Esophagus squamous epithelium (tissue), 5 donors: ENCODE measurements around the gene KCNK2. TPM values are rescaled to one million over a fixed set of nuclear protein-coding genes. Genes with fewer than 3 reads are reported as not detected.

ENCODE experiments used
- DNase-seq: peaks from one replicate; lab custom pipeline; 2025; lab: John Stamatoyannopoulos, UW
- H3K27ac ChIP-seq, 4 donors: fragments of 200-600 bp; sonication (generic); one replicate each; pipeline ENCODE4 v1.5.1; 2016 to 2019; ENCODE audit warnings: mild to moderate bottlenecking in 1 of 4
- H3K27me3 ChIP-seq, 4 donors: fragments of 200-600 bp; sonication (generic); 1 replicate in 3 of 4; 2 replicates in 1 of 4; pipeline versions ENCODE4 v1.5.1 to v1.6.0; 2017 to 2021; ENCODE audit warnings: antibody characterized with exemption in 1 of 4
- H3K36me3 ChIP-seq, 3 donors: fragments of 200-600 bp; sonication (generic); one replicate each; pipeline ENCODE4 v1.5.1; 2016 to 2019
- H3K4me1 ChIP-seq, 3 donors: fragments of 200-600 bp; sonication (generic); one replicate each; pipeline ENCODE4 v1.5.1; 2017 to 2019
- H3K4me3 ChIP-seq, 4 donors: fragments of 200-600 bp; sonication (generic); 1 replicate in 3 of 4; 2 replicates in 1 of 4; pipeline ENCODE4 v1.5.1; 2016 to 2019; ENCODE audit warnings: mild to moderate bottlenecking in 2 of 4, moderate library complexity in 1 of 4
- H3K9me3 ChIP-seq, 3 donors: fragments of 200-600 bp; sonication (generic); one replicate each; pipeline ENCODE4 v1.5.1; 2016 to 2019
- POLR2A ChIP-seq, 4 donors: fragments of 450-650 bp; IDR thresholded peaks; one replicate each; pipeline ENCODE4 v1.6.1; 2017; ENCODE audit warnings: antibody characterized with exemption in 4 of 4, mild to moderate bottlenecking in 4 of 4, moderate library complexity in 3 of 4
- WGBS, 2 donors: methylation state at CpG; one replicate each; pipeline ENCODE4 v1.1.5; 2018; 5-methylcytosine and 5-hydroxymethylcytosine counted together
- intact Hi-C: fragments of 100-400 bp; cut with DNase I; formaldehyde crosslinking; loops from one replicate; pipeline ENCODE4 v1.15.0; 2022
- total RNA-seq, 4 donors: library from RNA; depleted of rRNA; stranded (reverse); fragments of >200 nt; gene quantifications; one replicate each; pipeline ENCODE4 v1.1.0, GENCODE V29; 2016
- TF ChIP-seq, protein P1 (sequence below), 6 experiments: fragments of 450-650 bp in 4 of 6; fragments of 200-600 bp in 2 of 6; sonication (generic) in 2 of 6; IDR thresholded peaks; one replicate each; pipeline ENCODE4 v1.5.1; 2016 to 2019; ENCODE audit warnings: antibody characterized with exemption in 6 of 6, mild to moderate bottlenecking in 4 of 6, moderate library complexity in 4 of 6
- donor health status: DM: yes; HTN: yes; CAD: no.

The KCNK2 gene, protein sequence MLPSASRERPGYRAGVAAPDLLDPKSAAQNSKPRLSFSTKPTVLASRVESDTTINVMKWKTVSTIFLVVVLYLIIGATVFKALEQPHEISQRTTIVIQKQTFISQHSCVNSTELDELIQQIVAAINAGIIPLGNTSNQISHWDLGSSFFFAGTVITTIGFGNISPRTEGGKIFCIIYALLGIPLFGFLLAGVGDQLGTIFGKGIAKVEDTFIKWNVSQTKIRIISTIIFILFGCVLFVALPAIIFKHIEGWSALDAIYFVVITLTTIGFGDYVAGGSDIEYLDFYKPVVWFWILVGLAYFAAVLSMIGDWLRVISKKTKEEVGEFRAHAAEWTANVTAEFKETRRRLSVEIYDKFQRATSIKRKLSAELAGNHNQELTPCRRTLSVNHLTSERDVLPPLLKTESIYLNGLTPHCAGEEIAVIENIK
- total RNA-seq: under 1 TPM in 2 of 4 donors, not detected in 2; 0.23 to 0.95 TPM

DNA sequence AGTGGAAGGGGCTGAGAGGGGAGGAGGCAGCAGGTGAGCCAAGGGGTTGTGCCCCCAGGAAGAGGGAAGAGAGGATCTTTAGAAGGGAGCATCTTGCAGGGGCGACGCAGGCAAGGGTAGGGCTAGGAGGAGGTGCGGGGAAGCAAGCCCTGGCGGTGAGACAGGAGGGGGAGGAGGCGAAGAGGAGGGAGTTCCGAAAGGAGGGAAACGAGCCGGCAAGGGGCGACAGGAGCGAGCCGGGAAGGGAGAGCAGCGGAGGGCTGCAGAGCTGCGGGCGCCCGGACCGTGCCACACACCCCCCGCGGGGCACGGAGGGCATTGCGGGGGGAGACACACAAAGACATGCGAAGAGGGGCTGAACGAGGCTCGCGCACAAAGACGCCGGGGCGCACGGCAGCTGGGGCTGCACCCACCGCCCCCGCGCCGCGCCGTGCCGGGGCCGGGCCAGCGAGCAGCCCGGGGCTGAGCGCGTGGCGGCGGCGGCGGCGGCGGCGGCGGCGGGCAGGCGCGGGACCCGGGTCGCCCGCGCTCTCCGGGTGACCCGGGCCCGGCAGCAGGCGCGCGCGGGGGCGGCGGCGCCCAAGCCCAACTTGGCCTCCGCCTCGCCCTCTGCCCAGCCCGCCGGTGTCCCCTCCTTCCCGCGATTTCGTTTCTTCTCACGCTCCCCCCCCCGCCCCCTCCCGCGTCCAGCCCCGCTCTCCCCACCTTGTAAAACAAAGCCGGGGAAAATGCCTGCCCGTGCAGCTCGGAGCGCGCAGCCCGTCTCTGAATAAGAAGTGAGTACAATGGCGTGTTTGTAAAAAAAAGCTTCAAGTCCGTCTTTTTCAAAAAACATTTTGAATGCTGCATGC lies at the start of gene KCNK2:
Gene KCNK2, plus strand, starts transcription at position 206 of the 851 bp plus-strand sequence. CDS start 649 bp downstream, outside the sequence.
- H3K27ac ChIP-seq: no peak within 1 kb of the TSS
- TF ChIP-seq, protein P1, sequence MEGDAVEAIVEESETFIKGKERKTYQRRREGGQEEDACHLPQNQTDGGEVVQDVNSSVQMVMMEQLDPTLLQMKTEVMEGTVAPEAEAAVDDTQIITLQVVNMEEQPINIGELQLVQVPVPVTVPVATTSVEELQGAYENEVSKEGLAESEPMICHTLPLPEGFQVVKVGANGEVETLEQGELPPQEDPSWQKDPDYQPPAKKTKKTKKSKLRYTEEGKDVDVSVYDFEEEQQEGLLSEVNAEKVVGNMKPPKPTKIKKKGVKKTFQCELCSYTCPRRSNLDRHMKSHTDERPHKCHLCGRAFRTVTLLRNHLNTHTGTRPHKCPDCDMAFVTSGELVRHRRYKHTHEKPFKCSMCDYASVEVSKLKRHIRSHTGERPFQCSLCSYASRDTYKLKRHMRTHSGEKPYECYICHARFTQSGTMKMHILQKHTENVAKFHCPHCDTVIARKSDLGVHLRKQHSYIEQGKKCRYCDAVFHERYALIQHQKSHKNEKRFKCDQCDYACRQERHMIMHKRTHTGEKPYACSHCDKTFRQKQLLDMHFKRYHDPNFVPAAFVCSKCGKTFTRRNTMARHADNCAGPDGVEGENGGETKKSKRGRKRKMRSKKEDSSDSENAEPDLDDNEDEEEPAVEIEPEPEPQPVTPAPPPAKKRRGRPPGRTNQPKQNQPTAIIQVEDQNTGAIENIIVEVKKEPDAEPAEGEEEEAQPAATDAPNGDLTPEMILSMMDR (IDR thresholded peaks at IDR 0.05): no peak
- TF ChIP-seq POLR2A (IDR thresholded peaks at IDR 0.05): no peak
- peaks cover 0 to 61% (median 9%) of the 10 kb centered on the region in 4 donors for H3K27me3 ChIP-seq
- no peak for DNase-seq
- no peaks in the 10 kb centered on the region for H3K9me3 ChIP-seq
- H3K4me3 ChIP-seq: peak within 1 kb of the TSS; percentile 21 to 65 (median 40)
- H3K36me3 ChIP-seq: no peaks in the 10 kb centered on the region
- peaks cover 3 to 20% (median 6%) of the 10 kb centered on the region in 3 donors for H3K4me1 ChIP-seq
- intact Hi-C loops: no loop called here
- 1% methylated on average over 20 to 30 of the region's 85 CpGs for WGBS, 2 donors

DNA sequence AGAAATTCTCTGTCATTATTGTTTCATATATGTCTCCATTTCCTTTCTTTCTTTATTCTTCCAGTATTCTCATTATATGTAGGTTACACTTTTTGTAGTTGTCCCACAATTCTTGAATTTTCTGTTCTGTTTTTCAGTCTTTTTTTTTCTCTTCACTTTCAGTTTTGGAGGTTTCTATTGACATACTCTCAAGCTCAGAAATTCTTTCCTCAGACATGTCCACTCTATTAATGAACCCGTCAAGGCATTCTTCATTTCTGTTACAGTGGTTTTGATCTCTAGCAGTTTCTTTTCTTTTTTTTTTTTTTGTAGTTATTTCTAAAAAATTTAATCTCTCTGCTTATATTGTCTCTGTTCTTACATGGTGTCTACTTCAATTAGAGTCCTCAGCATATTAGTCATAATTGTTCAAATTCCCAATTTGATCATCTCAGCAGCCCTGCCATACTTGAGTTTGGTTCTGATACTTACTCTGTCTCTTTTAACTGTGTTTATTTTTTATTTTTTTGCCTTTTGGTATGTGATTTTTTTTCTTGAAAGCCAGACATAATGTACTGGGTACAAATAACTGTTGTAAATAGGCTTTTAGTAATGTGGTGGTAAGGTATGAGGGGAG lies 49.5 kb upstream of the KCNK2 start:
- no peaks in the 10 kb centered on the region for H3K9me3 ChIP-seq
- no peak overlapping the region for H3K4me3 ChIP-seq
- intact Hi-C loops: no loop called here
- no peak for DNase-seq
- TF ChIP-seq POLR2A (IDR thresholded peaks at IDR 0.05): no peak
- TF ChIP-seq, protein P1 (IDR thresholded peaks at IDR 0.05): no peak
- WGBS, 2 donors: 56 to 75% methylated on average over 1 of the region's 1 CpG
- no peaks in the 10 kb centered on the region for H3K4me1 ChIP-seq
- H3K27ac ChIP-seq: no peak overlapping the region
- no peaks in the 10 kb centered on the region for H3K27me3 ChIP-seq
- no peaks in the 10 kb centered on the region for H3K36me3 ChIP-seq

DNA sequence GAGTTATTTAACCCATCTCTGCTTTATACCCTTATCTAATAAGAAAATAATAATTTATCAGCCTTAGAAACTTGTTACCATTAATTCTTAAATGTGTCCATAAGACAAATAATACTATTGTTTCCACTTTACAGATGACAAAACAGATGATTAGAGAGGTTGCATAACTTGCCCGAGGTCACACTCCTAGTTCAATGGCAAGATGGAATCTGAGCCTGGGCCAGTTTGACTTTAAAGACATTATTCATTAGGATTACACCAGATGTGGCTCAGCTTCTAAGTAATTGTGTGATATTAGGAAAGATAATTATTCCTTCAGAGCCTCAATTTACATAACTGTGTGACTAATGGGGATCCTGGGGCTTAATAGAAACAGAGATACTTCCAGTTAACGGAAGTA lies 42.3 kb upstream of the KCNK2 start:
- DNase-seq: no peak
- no peaks in the 10 kb centered on the region for H3K4me1 ChIP-seq
- WGBS, 2 donors: 34% methylated on average over 2 of the region's 2 CpGs
- no peak overlapping the region for H3K4me3 ChIP-seq
- no peaks in the 10 kb centered on the region for H3K36me3 ChIP-seq
- no peak overlapping the region for H3K27ac ChIP-seq
- no peaks in the 10 kb centered on the region for H3K27me3 ChIP-seq
- H3K9me3 ChIP-seq: no peaks in the 10 kb centered on the region
- intact Hi-C loops: no loop called here
- TF ChIP-seq POLR2A (IDR thresholded peaks at IDR 0.05): no peak
- TF ChIP-seq, protein P1 (IDR thresholded peaks at IDR 0.05): no peak

DNA sequence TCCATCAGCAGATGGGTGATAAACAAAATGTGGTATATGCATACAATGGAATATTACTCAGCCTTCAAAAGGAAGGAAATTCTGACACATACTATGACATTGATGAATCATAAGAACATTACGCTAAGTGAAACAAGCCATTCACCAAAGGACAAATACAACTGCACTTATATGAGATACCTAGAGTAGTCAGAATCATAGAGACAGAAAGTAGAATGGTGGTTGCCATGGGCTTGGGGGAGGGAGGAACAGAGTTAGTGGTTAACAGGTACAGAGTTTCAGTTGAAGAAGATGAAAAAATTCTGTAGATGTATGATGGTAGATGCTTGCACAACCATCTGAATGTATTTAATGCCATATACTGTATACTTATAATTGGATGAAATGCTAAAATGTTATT lies 39.1 kb upstream of the KCNK2 start:
- no peak for DNase-seq
- 63 to 73% methylated on average over 1 of the region's 1 CpG for WGBS, 2 donors
- TF ChIP-seq, protein P1 (IDR thresholded peaks at IDR 0.05): no peak
- no peak for TF ChIP-seq POLR2A (IDR thresholded peaks at IDR 0.05)
- intact Hi-C loops: no loop called here
- Histone ChIP-seq H3K27me3 (no peaks in the 10 kb centered on the region), H3K27ac (no peak overlapping the region), H3K36me3 (no peaks in the 10 kb centered on the region), H3K4me3 (no peak overlapping the region), H3K4me1 (no peaks in the 10 kb centered on the region), H3K9me3 (no peaks in the 10 kb centered on the region)
